Astrocyte (in vitro differentiated cells and primary cell): ENCODE data around the gene RPUSD4. TPM values are rescaled to one million over a fixed set of nuclear protein-coding genes. Genes with fewer than 3 reads are reported as not detected.
A peak's percentile ranks its signal among the peaks of the same experiment; 100 is the strongest.

Experiments used
- DNase-seq: peaks from one replicate; pipeline ENCODE4 v3.0.0-alpha.2; 2010; ENCODE audit warnings: low read depth
- FAIRE-seq: peaks from 2 replicates; lab custom pipeline; 2011; peaks lifted over from hg19 to GRCh38; lab: Jason Lieb, UNC
- H2AFZ ChIP-seq: 2 replicates; pipeline ENCODE4 v1.6.0; 2012; ENCODE audit warnings: low read depth, low read length, inconsistent platforms
- H3K27ac ChIP-seq: 2 replicates; pipeline ENCODE4 v1.5.1; 2011; ENCODE audit warnings: low read depth, low read length, inconsistent platforms
- H3K27me3 ChIP-seq: 2 replicates; pipeline ENCODE4 v1.6.0; 2011; ENCODE audit warnings: low read length, inconsistent platforms; ENCODE audit not compliant: insufficient read depth
- H3K36me3 ChIP-seq: 2 replicates; pipeline ENCODE4 v1.5.1; 2011; ENCODE audit warnings: low read length, inconsistent platforms; ENCODE audit not compliant: insufficient read depth
- H3K4me1 ChIP-seq: 2 replicates; pipeline ENCODE4 v1.5.1; 2011; ENCODE audit warnings: low read length, inconsistent platforms; ENCODE audit not compliant: insufficient read depth
- H3K4me2 ChIP-seq: 2 replicates; pipeline ENCODE4 v1.6.0; 2012; ENCODE audit warnings: low read length, inconsistent platforms
- H3K4me3 ChIP-seq: 2 replicates; pipeline ENCODE4 v1.5.1; 2011; ENCODE audit warnings: low read depth, mild to moderate bottlenecking, low read length, inconsistent platforms; ENCODE audit not compliant: insufficient read depth
- H3K79me2 ChIP-seq: 2 replicates; pipeline ENCODE4 v1.6.0; 2012; ENCODE audit warnings: mild to moderate bottlenecking, low read length, inconsistent platforms; ENCODE audit not compliant: insufficient read depth
- H3K9ac ChIP-seq: 2 replicates; pipeline ENCODE4 v1.6.0; 2012; ENCODE audit warnings: mild to moderate bottlenecking, low read length, inconsistent platforms
- H3K9me3 ChIP-seq: 2 replicates; pipeline ENCODE4 v1.5.1; 2012; ENCODE audit warnings: low read depth, mild to moderate bottlenecking, low read length, inconsistent platforms; ENCODE audit not compliant: insufficient read depth
- H4K20me1 ChIP-seq: 2 replicates; pipeline ENCODE4 v1.6.0; 2012; ENCODE audit warnings: low read length, inconsistent platforms; ENCODE audit not compliant: insufficient read depth
- H3K27ac Mint-ChIP-seq: one replicate; pipeline ENCODE4 v1.8.0; 2021; ENCODE audit warnings: mild to moderate bottlenecking, mixed read lengths; ENCODE audit not compliant: unreplicated experiment
- H3K27me3 Mint-ChIP-seq: one replicate; pipeline ENCODE4 v1.8.0; 2021; ENCODE audit warnings: low read depth, mixed read lengths; ENCODE audit not compliant: unreplicated experiment
- H3K36me3 Mint-ChIP-seq: one replicate; pipeline ENCODE4 v1.8.0; 2021; ENCODE audit warnings: low read depth, mixed read lengths; ENCODE audit not compliant: unreplicated experiment
- H3K4me1 Mint-ChIP-seq: one replicate; pipeline ENCODE4 v1.8.0; 2021; ENCODE audit warnings: low read depth, mixed read lengths; ENCODE audit not compliant: unreplicated experiment
- H3K4me3 Mint-ChIP-seq: one replicate; pipeline ENCODE4 v1.8.0; 2021; ENCODE audit warnings: mild to moderate bottlenecking, moderate library complexity, mixed read lengths; ENCODE audit not compliant: unreplicated experiment
- H3K9me3 Mint-ChIP-seq: one replicate; pipeline ENCODE4 v1.8.0; 2021; ENCODE audit warnings: mild to moderate bottlenecking, mixed read lengths; ENCODE audit not compliant: unreplicated experiment
- CTCF ChIP-seq: IDR thresholded peaks from 2 replicates; pipeline ENCODE4 v1.5.1; 2011; ENCODE audit warnings: low read depth, mild to moderate bottlenecking, inconsistent platforms, low read length, moderate library complexity; ENCODE audit not compliant: insufficient read depth
- EZH2 ChIP-seq: IDR thresholded peaks from 2 replicates; pipeline ENCODE4 v1.6.1; 2012; ENCODE audit warnings: mild to moderate bottlenecking, low read length, inconsistent platforms; ENCODE audit not compliant: insufficient read depth
- total RNA-seq: library from RNA; stranded (reverse); gene quantifications from 2 replicates; pipeline ENCODE4 v1.2.1, GENCODE V29; 2021

The RPUSD4 gene
- total RNA-seq, 1 donor from 2014 or later = 21.6 TPM

- H3K4me2 ChIP-seq = peak overlapping the region; percentile 75
- FAIRE-seq (peak; percentile 88), DNase-seq (peak; percentile 92)
- no peaks in the 10 kb centered on the region for H4K20me1 ChIP-seq
- no peaks in the 10 kb centered on the region for H3K36me3 Mint-ChIP-seq
- no peak overlapping the region for H3K4me3 Mint-ChIP-seq
- peaks cover 15% of the 10 kb centered on the region for H3K4me1 ChIP-seq
- no peaks in the 10 kb centered on the region for H3K9me3 Mint-ChIP-seq
- peaks cover 10% of the 10 kb centered on the region for H3K27me3 ChIP-seq
- no peaks in the 10 kb centered on the region for H3K36me3 ChIP-seq
- H3K4me3 ChIP-seq = peak overlapping the region; percentile 3
- H3K27ac Mint-ChIP-seq = no peak overlapping the region
- peak overlapping the region; percentile 67 for H2AFZ ChIP-seq
- H3K9ac ChIP-seq = peak overlapping the region; percentile 60
- TF ChIP-seq CTCF (no peak), EZH2 (no peak)
- H3K79me2 ChIP-seq = no peaks in the 10 kb centered on the region
- no peaks in the 10 kb centered on the region for H3K9me3 ChIP-seq
- no peak overlapping the region for H3K27ac ChIP-seq
- H3K27me3 Mint-ChIP-seq = peaks cover 17% of the 10 kb centered on the region
- peaks cover 3% of the 10 kb centered on the region for H3K4me1 Mint-ChIP-seq
Measured at GRCh38 chr11:126163074-126163700, 48.3 kb downstream of the RPUSD4 start.

DNA sequence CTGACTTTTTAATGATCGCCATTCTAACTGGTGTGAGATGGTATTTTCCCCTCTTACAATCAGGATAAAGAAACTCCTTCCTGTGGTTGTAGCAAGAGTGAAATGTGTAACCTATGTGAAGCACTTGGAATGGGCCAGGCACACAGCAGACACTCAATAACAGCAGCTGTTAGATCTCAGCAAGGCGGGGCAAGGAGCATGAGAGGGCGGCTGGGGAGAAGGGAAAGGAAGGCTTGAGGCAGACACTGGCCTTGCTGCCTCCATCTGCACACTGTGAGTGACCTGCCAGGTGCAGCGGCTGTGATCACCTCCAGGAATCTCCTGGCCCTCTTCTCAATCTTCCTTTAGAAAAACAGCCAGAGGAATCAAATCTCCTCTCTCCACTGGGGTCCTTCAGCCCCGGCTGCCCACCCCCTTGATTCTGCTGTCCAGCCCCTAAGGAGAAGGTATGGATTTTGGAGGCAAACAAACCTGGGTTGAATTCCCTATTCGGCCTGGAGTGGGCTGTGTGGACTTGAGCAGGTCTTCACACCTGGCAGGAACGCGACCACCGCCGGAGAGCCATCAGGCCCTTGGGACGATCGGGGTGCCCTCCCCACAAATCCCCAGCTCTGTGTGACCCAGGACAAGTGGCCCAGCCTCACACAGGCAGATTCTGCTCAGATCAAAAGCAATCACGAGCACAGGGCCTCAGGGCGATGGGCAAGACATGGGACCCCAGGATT is 49.0 kb downstream of the RPUSD4 start:
- Histone ChIP-seq H3K79me2 (no peaks in the 10 kb centered on the region), H3K9me3 (no peaks in the 10 kb centered on the region), H2AFZ (peak overlapping the region; percentile 34), H3K27ac (no peak overlapping the region), H3K4me2 (peak overlapping the region; percentile 75), H3K4me3 (peak overlapping the region; percentile 3), H3K27me3 (peaks cover 12% of the 10 kb centered on the region), H3K36me3 (no peaks in the 10 kb centered on the region), H3K4me1 (peaks cover 15% of the 10 kb centered on the region), H4K20me1 (no peaks in the 10 kb centered on the region), H3K9ac (peak overlapping the region; percentile 60)
- H3K4me1 Mint-ChIP-seq = peaks cover 3% of the 10 kb centered on the region
- no peak for DNase-seq
- FAIRE-seq = no peak
- H3K36me3 Mint-ChIP-seq = no peaks in the 10 kb centered on the region
- H3K4me3 Mint-ChIP-seq = no peak overlapping the region
- no peak overlapping the region for H3K27ac Mint-ChIP-seq
- H3K27me3 Mint-ChIP-seq = peaks cover 16% of the 10 kb centered on the region
- no peaks in the 10 kb centered on the region for H3K9me3 Mint-ChIP-seq
- no peak for TF ChIP-seq CTCF
- TF ChIP-seq EZH2 = no peak

- Mint-ChIP-seq H3K4me1 (peaks cover 3% of the 10 kb centered on the region), H3K36me3 (no peaks in the 10 kb centered on the region), H3K27ac (no peak overlapping the region), H3K27me3 (peaks cover 13% of the 10 kb centered on the region), H3K4me3 (no peak overlapping the region), H3K9me3 (no peaks in the 10 kb centered on the region)
- H3K4me3 ChIP-seq = no peak overlapping the region
- H3K27ac ChIP-seq = no peak overlapping the region
- H3K4me2 ChIP-seq = no peak overlapping the region
- no peaks in the 10 kb centered on the region for H3K79me2 ChIP-seq
- peaks cover 16% of the 10 kb centered on the region for H3K27me3 ChIP-seq
- DNase-seq = no peak
- H3K36me3 ChIP-seq = no peaks in the 10 kb centered on the region
- H3K9ac ChIP-seq = no peak overlapping the region
- no peak for FAIRE-seq
- no peak overlapping the region for H2AFZ ChIP-seq
- no peaks in the 10 kb centered on the region for H4K20me1 ChIP-seq
- no peaks in the 10 kb centered on the region for H3K9me3 ChIP-seq
- H3K4me1 ChIP-seq = peaks cover 15% of the 10 kb centered on the region
- TF ChIP-seq EZH2 (no peak), CTCF (no peak)
Measured at GRCh38 chr11:126161023-126161391, 50.4 kb downstream of the RPUSD4 start.
